HG03378 (cell line): ENCODE data around the gene OPA3.

Source experiments
- ATAC-seq: cut with Tn5 transposase; IDR thresholded peaks from one replicate; pipeline ENCODE4 v1.9.1; 2021; ENCODE audit warnings: mild to moderate bottlenecking, moderate library complexity; ENCODE audit not compliant: unreplicated experiment

Gene OPA3

GRCh38 chr19:45484273-45484945 lies 100.2 kb downstream of the OPA3 start:
- ATAC-seq = no peak

GRCh38 chr19:45483033-45483432 lies 101.6 kb downstream of the OPA3 start:
- ATAC-seq = no peak

- peak; percentile 74 for ATAC-seq
These were observed 106.0 kb downstream of the OPA3 start for GRCh38 chr19:45478454-45479238.

- ATAC-seq = peak; percentile 17
These were observed 106.7 kb downstream of the OPA3 start for GRCh38 chr19:45477713-45478453.
